Kidney (tissue), 14 donors: ENCODE results near the gene AP4E1. TPM values are rescaled to one million over a fixed set of nuclear protein-coding genes. Genes with fewer than 3 reads are reported as not detected.

ENCODE experiments used
- DNase-seq, 5 donors: peaks; one replicate each; pipeline ENCODE4 v3.0.0-alpha.2; 2013 to 2020
- FAIRE-seq: peaks from 2 replicates; lab custom pipeline; 2012; peaks lifted over from hg19 to GRCh38; lab: Jason Lieb, UNC
- H3K27ac ChIP-seq, 2 donors: one replicate each; pipeline ENCODE4 v1.7.0; 2013; ENCODE audit warnings: low read depth in 2 of 2, low read length in 2 of 2, inconsistent platforms in 1 of 2
- H3K27me3 ChIP-seq: one replicate; pipeline ENCODE4 v1.7.1; 2013; ENCODE audit warnings: low read length, inconsistent platforms; ENCODE audit not compliant: control insufficient read depth, insufficient read depth
- H3K36me3 ChIP-seq, 3 donors: one replicate each; pipeline versions ENCODE4 v1.7.0 to v1.7.1; 2013; ENCODE audit warnings: low read length in 3 of 3, control low read depth in 1 of 3, inconsistent platforms in 1 of 3; ENCODE audit not compliant: insufficient read depth in 3 of 3, control insufficient read depth in 2 of 3
- H3K4me1 ChIP-seq, 3 donors: one replicate each; pipeline versions ENCODE4 v1.7.0 to v1.7.1; 2013; ENCODE audit warnings: low read length in 3 of 3, inconsistent platforms in 1 of 3, low read depth in 1 of 3; ENCODE audit not compliant: control insufficient read depth in 2 of 3, insufficient read depth in 2 of 3
- H3K4me3 ChIP-seq, 3 donors: one replicate each; pipeline versions ENCODE4 v1.7.0 to v1.8.1; 2013; ENCODE audit warnings: low read length in 3 of 3, control low read depth in 1 of 3, inconsistent platforms in 1 of 3
- H3K9ac ChIP-seq, 3 donors: one replicate each; pipeline versions ENCODE4 v1.7.0 to v1.7.1; 2013; ENCODE audit warnings: low read length in 3 of 3, control low read depth in 1 of 3, inconsistent platforms in 1 of 3
- H3K9me3 ChIP-seq, 3 donors: one replicate each; pipeline versions ENCODE4 v1.7.0 to v1.7.1; 2013; ENCODE audit warnings: low read length in 3 of 3, control low read depth in 1 of 3, inconsistent platforms in 1 of 3; ENCODE audit not compliant: control insufficient read depth in 2 of 3, insufficient read depth in 1 of 3
- CTCF ChIP-seq: IDR thresholded peaks from 3 replicates; pipeline ENCODE4 v1.5.1; 2012; ENCODE audit warnings: mild to moderate bottlenecking, moderate library complexity, borderline replicate concordance; ENCODE audit not compliant: insufficient read depth; ENCODE audit errors: extremely low read depth
- intact Hi-C: fragments of 100-400 bp; cut with DNase I; formaldehyde crosslinking; loops from one replicate; pipeline ENCODE4 v1.11.1; 2022
- polyA plus RNA-seq: library from polyadenylated mRNA; stranded (reverse); fragments of 350-450 nt; fragmentation: Illumina TruSeq; extraction: RNeasy Lipid Tissue Mini Kit (QIAGEN cat#74804); gene quantifications from one replicate; pipeline ENCODE4 v1.2.3, GENCODE V29; 2014; ENCODE audit warnings: low read depth, low replicate concordance; ENCODE audit not compliant: insufficient read depth
- total RNA-seq: library from RNA; stranded (reverse); fragmentation: NEBNext Ultra II Directional; extraction: Animal tissue kit (Norgen Biotek cat#: 25700); gene quantifications from one replicate; pipeline ENCODE4 v1.2.1, GENCODE V29; 2021
- donor health status: control.
- donor health status: control.
- donor health status: control.
- donor health status: control.
- donor health status: control.
- donor health status: DM: yes; HTN: yes; CAD: no.
- donor health status: Normal renal cell carcinoma (clear cell type).

Gene AP4E1
- total and polyA plus RNA-seq, 2 donors from 2014 or later, result 2.0 to 9.8 TPM

DNA sequence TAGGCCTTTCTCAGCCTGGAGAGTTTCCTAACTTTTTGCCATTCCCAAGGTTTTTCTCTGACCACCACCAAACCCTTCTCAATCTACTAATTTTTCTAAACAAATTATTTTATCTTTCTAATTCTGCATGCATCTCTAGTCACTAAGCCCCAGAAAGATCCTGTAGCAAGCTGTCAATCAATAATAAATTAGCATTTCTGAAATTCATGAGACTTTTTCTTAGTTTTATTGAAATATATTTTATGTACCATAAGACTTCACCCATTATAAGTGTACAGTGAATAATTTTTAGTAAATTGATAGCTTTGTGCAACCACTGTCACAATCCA lies 22.4 kb upstream of the AP4E1 start:
- Histone ChIP-seq H3K36me3 (no peaks in the 10 kb centered on the region), H3K4me1 (peaks cover 0 to 7% (median 0%) of the 10 kb centered on the region in 3 donors), H3K4me3 (no peak overlapping the region), H3K27me3 (no peaks in the 10 kb centered on the region), H3K9me3 (peaks cover 0 to 2% (median 0%) of the 10 kb centered on the region in 3 donors), H3K27ac (no peak overlapping the region), H3K9ac (no peak overlapping the region)
- DNase-seq, result no peak
- no peak for FAIRE-seq
- TF ChIP-seq CTCF, result no peak
- intact Hi-C loops, result no loop called here

DNA sequence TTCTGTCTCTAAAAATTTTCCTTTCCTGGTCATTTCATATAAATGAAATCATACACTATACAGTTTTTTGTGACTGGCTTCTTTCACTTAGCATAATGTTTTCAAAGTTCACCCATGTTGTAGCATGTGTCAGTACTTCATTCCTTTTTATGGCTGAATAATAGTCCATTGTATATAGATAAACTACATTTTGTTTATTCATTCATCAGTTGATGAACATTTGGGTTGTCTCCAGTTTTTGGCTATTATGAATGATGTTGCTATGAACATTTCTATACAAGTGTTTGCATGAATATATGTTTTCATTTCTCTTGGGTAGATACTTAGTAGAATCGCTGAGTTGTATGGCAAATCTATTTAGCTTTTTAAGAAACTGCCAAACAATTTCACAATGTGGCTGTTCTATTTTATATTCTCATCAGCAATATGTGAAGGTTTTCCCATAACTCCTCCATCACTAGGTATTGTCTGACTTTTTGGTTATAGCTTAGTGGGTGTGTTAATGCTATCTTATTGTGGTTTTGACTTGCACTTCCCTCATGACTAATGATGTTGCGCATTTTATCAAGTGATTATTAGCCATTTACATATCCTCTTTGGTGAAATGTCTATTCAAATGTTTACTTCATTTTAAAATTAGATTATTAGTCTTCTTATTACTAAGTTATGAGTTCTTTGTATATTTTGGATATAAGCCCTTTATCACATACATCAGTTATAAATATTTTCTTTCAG lies 21.7 kb upstream of the AP4E1 start:
- FAIRE-seq, result no peak
- Histone ChIP-seq H3K27me3 (no peaks in the 10 kb centered on the region), H3K27ac (no peak overlapping the region), H3K4me3 (no peak overlapping the region), H3K36me3 (no peaks in the 10 kb centered on the region), H3K9me3 (peaks cover 0 to 5% (median 0%) of the 10 kb centered on the region in 3 donors), H3K4me1 (peaks cover 0 to 4% (median 0%) of the 10 kb centered on the region in 3 donors), H3K9ac (no peak overlapping the region)
- TF ChIP-seq CTCF, result no peak
- intact Hi-C loops, result no loop called here
- no peak for DNase-seq

DNA sequence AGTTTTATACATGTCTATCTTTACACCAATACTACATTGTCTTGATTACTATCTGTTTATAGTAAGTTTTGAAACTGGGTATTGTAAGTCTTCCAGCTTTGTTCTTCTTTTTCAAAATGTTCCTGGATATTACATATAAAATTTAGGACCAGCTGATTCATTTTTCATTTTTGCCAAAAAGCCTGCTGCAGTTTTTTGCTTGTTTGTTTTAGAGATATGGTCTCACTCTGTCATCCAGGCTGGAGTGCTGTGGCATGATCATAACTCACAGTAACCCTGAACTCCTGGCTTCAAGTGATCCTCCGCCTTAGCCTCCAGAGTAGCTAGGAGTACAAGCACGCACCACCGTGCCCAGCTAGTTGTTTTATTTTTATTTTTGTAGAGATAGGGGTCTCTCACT lies 20.4 kb upstream of the AP4E1 start:
- peaks cover 0 to 5% (median 0%) of the 10 kb centered on the region in 3 donors for H3K9me3 ChIP-seq
- H3K27me3 ChIP-seq, result no peaks in the 10 kb centered on the region
- intact Hi-C loops, result no loop called here
- no peak for TF ChIP-seq CTCF
- H3K9ac ChIP-seq, result no peak overlapping the region
- H3K27ac ChIP-seq, result no peak overlapping the region
- DNase-seq (no peak), FAIRE-seq (no peak)
- H3K4me1 ChIP-seq, result peaks cover 0 to 4% (median 0%) of the 10 kb centered on the region in 3 donors
- H3K36me3 ChIP-seq, result no peaks in the 10 kb centered on the region
- H3K4me3 ChIP-seq, result no peak overlapping the region

DNA sequence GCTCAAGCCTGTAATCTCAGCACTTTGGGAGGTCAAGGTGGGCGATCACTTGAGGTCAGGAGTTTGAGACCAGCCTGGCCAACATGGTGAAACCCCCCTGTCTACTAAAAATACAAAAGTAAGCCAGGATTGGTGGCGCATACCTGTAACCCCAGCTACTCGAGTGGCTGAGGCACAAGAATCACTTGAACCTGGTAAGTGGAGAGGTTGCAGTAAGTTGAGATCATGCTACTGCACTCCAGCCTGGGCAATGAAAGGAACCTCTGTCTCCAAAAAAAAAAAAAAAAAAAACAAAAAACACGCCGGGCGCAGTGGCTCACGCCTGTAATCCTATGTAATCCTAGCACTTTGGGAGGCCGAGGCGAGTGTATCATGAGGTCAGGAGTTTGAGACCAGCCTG lies 18.9 kb upstream of the AP4E1 start:
- H3K9me3 ChIP-seq, result peaks cover 0 to 5% (median 0%) of the 10 kb centered on the region in 3 donors
- FAIRE-seq (no peak), DNase-seq (no peak)
- no peaks in the 10 kb centered on the region for H3K27me3 ChIP-seq
- no peaks in the 10 kb centered on the region for H3K36me3 ChIP-seq
- no peak for TF ChIP-seq CTCF
- H3K9ac ChIP-seq, result no peak overlapping the region
- no peak overlapping the region for H3K4me3 ChIP-seq
- intact Hi-C loops, result no loop called here
- no peak overlapping the region for H3K27ac ChIP-seq
- H3K4me1 ChIP-seq, result no peaks in the 10 kb centered on the region
